Activated gamma-delta T cell treated with Interleukin-2 at 50 U/mL for 16 hours (primary cell): Measurements from ENCODE around the gene RGCC.
"Not testable (repeated sequence)": the region's sequence is repeated elsewhere in the genome, so short reads cannot be mapped to it uniquely, and the experiment has no call there.

Experiments
- DNase-seq: peaks from one replicate; pipeline ENCODE4 v3.0.0-alpha.2; 2020

RGCC gene

DNA sequence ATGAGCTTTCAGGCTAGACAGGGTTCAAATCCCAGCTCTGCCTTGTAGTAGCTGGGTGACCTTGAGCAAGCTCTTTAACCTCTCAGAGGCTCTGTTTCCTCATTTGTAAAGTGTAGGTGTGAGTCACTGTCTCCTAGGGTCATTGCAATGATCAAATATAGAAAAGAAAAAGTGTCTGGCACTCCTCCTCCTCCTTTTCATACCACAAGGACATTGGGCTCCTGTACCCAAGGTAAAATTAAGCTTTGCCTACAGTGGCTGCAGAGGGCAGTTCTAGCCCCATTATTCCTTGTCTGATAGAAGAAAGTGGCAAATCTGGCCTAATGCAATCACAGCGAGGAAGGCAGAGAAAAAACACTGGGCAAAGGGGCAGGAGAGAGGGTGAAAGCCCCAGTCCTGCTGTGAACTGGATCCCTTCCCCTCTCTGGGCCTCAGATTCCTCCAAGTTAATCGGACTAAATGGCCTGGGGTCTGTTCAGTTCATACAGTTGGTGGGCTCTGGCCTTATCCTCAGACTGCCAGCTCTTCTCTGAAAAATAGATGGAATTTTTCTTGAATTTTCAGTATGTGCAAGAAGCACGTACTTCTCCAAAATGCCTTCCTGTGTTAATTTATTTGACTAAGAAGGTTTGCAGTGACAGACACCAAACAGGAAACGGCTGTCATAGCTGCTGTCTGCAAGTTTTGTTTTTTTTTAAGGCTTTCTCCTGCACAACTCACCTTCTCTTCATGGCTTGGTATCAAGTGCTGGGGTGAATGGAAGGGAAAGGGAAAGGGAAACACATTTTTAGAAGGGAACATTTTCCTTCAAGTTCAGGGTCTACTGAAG lies 35.3 kb downstream of the RGCC start:
- peak; percentile 34 for DNase-seq

DNA sequence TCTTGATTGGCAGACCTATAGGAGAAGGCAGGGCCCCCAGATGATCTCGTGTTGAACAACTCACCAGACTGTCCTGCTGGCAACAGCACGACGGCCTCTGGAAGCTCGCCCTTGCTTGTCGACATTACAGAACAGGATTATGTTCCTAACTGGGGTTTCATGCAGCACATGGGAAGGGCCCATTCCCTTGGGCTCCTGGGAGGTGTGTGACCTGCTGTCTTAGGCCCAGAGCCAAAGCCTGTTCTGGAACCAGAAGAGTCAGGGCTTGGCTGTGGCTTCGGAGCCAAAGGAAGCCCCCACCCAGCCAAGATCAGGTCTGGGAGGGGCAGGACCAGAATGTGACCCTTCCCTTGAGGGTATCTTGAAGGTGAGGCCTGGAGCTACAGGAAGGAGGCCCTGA lies 36.9 kb downstream of the RGCC start:
- no peak for DNase-seq

DNA sequence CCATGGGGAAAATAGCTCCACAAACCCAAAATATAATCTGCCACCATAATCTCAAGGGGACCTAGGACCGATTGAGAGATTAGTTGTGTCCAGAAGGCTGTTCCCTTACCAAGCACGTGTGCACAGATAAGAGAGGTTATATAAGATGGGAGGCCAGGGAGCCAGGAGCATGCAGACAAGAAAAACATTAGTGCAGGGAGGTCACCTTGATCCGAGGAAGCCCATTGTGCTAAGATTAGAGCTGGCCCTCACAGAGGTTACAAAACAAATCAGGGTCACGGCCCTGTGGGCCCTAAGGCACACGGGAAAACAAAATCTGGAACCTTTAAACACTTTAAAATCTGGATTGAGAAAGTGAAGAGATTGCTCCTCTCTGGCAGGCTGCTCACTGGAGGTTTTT lies 37.7 kb downstream of the RGCC start:
- no peak for DNase-seq

DNA sequence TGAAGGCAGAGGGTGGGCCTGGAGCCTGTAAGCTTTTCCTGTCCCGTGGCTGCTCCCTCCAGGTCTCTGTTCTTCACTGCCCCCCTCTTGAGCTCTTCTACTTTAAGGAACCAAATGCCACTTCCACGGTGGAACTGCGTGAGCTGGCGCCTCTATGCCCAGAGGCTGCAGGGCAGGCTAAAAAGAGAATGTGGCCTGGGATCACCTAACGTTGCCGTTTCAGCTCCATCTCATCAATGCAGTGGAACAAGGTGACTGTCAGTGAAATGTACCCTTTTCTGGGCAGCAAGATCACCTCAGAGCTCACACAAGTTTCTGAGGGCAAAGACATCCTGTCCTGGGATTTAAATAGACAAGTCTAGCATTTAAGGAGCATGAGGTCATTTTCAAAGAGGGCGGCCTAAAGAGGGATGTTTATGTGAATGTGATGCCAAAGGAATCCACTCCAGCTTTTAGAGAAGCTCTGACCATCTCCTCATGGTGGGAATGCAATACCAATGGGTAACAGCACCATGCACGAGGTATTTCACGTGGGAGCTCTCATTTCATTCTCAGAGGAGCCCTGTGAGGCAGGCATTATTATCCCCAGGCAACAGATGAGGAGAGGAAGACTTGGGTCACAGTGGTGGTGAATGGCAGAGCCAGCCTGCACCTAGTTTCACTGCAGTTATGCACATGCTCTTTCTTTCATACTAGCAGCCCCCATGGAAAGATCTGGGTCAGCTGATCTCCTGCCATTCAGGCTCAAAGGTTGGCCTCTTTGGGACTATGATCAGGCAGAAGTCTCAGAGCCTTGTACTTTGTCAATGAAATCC lies 39.3 kb downstream of the RGCC start:
- no peak for DNase-seq

DNA sequence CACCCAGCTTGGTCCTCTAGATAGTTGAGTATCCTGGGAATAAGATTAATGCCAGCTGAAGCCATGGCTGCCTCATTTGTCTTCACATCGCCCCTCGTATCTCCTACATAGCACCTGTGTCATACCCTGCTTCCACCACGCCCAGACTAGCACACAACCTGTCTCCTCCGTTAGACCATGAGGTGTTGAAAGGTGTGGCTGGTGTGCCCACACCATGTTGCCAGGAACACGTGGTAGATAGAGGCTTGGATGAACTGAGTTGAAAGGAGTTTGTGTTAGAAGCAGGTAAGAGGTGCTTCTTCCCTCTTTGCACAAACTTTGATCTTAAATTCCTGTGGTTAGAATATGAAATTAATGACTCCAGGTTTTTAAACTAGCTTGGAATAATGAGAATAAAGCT lies 40.1 kb downstream of the RGCC start:
- DNase-seq, result no peak

DNA sequence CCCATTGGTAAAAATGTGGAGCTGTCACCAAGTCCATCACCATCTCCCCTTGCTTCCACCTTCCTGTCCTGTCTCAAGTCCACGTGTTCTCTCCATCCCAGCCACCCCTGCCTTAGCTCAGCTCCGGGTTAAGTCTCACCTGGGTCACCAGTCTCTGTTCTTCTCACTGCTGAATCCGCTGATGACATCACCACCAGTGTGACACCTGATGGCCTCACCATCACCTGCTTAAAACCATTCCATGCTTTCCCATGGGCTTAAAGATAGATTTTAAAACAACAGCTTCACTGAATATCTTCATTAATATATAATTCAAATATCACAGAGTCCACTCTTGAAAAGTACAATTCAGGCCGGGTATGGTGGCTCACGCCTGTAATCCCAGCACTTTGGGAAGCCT lies 42.1 kb downstream of the RGCC start:
- DNase-seq, result no peak

DNA sequence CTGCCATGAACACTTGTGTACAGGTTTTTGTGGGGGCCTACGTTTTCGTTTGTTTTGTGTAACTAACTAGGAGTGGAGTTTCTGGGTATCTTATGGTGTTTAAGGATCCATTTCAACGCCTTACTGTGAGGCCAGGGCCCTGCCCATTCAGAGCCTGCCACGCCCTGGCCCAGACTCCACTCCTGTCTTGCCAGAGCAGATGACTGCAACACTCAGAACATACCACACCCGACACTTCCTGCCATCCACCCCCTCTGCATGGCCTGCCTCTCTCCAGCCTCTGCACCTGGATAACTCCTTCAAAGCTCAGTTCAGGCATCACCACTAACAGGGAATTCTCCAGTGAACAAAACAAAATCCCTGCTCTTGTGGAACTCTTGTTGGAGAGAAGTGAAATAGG lies 43.2 kb downstream of the RGCC start:
- peak; percentile 20 for DNase-seq

DNA sequence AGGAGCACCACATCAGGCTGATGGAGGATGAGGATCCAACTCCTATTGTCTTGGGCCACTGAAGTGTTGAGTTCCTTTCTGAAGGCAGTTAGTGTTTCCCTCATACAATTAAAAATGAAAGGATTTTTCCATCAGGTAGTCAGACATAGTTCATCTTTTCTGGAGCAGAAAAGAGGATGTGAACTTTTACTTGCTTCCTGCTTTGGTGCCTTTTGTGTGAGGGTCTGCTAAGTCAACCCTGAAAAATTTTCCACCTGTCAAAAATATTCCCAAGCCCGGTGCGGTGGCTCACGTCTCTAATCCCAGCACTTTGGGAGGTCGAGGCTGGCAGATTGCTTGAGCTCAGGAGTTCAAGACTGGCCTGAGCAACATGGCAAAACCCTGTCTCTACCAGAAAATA lies 43.9 kb downstream of the RGCC start:
- no peak for DNase-seq

DNA sequence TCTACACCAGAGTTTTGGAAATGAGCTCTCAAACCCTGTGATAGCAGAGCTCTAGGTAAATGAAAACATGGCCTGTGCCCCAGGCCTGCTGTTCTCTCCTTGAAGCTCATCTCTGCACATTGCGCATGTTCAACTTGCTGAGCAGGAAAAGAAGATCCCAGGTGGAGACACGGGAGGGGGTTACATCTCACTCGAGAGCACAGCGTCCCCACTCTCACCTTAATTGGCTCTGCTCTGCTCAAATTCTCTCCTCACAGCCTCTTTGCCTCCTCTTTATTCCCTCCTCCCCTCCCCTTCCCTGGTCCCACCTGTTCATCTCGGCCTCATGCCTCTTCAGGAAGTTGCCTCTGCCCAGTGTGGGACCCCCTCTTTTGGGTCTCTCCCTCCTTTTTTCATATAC lies 44.7 kb downstream of the RGCC start:
- no peak for DNase-seq

DNA sequence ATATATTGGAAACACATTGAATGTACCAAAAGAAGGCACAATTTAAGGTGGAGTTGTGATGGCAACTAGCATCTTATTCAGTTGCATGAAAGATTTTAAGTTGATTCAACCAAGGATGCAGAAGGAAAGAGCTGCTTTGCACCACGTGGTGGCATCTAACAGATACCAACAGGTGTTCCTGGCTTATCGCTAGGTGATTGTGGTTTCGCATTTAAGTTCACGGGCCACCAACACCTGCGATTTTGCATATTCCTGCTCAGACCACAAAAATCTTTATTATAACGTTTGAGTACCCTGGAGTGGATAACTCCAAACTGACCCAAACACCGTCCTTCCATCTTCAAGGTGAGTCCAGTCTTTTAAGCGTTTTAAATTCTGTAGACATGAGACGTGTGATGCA lies 45.3 kb downstream of the RGCC start:
- DNase-seq, result peak; percentile 19

DNA sequence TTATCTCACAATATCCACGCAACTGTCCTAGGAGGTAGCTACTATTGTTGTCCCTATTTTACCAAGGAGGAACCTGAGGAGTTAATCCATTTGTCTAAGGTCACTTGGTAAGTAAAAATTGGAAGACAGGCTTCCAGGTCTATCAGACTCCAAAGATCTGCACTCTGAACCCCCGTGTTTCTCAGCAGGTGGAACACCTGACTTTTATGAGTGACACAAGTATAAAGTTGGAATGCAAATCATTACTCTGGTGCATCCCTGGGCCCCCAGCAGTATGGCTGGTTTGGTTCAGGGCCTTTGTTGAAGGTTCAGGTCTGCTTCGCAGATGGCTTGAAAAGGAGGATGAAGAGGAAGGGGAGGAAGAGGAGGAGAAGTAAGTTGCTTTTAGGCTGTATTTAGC lies 46.0 kb downstream of the RGCC start:
- DNase-seq, result no peak

DNA sequence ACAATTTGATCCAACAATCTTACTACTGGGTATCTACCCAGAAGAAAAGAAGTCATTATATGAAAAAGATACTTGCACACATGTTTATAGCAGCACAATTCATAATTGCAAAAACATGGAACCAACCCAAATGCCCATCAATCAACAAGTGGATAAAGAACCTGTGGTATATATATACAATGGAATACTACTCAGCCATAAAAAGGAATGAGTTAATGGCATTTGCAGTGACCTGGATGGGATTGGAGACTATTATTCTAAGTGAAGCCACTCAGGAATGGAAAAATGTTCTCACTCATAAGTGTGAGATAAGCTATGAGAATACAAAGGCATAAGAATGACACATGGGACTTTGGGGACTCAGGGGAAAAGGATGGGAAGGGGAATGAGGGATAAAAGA lies 47.3 kb downstream of the RGCC start:
- not testable (repeated sequence) for DNase-seq

DNA sequence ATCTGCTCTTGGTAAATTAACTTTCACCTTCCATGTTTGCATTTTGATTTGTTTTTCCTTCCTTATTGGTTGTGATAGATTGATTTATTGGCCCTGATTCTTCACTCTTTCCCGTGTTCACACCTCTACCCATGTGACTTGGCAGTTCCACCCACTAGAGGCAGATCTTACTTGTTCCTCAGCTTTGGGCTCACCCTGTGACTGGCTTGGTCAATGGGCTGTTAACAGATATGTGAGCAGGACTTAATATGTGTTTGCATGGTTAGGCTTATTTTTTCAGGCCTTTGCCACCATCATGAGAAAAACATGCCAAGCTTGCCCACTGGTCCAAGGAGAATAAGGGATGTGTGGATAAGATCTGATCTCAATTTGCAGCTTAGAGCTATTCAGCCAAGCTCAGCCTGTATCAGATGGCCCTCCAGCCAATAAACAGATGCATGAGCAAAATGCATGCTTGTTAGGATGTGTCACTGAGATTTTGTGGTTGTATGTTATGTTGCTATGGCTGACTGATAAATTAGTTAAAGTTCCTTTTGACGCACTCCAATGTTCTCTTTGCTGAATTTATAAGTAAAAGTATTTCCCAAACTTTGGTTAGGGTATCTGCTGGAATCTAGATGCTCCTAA lies 48.0 kb downstream of the RGCC start:
- DNase-seq, result no peak

DNA sequence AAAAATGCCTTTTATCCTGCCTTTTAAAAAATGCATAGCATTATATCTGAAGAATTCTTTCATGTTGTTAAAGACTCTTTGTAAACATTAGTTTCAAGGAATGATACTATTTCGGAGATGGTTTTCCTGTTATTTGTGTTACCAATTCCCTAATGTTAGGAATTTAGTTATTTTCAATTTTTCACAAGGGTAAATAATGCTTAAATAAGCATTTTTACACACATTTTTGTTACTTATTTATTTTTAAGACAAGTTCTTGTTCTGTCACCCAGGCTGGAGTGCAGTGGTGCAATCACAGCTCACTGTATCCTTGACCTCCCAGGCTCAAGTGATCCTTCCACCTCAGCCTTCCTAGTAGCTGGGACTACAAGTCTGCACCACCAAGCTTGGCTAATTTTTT lies 49.0 kb downstream of the RGCC start:
- DNase-seq, result no peak

DNA sequence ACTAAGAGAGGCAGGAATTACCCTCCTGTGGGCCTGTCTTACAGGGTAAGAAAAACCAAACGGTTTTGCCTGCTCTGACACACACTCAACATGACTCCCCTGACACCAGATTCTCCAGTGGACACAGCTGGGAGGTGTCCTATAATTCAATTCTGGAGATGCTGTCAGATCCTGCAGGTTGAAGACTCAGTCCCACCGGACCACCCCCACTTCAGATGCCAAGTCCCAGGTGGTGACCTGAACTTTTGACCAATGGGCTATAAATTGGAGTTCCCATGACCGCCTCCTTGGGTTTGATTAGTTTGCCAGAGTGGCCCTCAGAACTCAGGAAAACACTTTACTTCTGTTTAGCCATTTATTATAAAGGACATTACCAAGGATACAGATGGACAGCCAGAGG lies 52.6 kb downstream of the RGCC start:
- no peak for DNase-seq

DNA sequence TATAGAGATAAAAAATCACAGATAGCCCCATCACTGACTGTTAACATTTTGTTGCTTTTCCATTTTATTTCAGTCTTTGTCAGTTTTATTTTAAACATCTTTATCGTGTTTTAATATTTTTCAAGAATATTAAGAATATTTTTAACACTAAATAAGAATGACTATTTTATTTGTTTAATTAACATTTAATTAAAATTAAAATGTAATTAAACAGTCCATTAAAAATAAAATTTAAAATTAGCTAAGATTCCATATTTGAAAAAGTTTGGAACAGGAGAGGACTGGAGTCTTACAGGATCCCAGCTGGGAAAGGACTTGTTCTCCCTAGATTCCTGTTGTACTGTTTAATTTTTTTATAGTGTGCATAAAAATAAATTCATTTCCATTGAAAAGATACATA lies 54.5 kb downstream of the RGCC start:
- no peak for DNase-seq

DNA sequence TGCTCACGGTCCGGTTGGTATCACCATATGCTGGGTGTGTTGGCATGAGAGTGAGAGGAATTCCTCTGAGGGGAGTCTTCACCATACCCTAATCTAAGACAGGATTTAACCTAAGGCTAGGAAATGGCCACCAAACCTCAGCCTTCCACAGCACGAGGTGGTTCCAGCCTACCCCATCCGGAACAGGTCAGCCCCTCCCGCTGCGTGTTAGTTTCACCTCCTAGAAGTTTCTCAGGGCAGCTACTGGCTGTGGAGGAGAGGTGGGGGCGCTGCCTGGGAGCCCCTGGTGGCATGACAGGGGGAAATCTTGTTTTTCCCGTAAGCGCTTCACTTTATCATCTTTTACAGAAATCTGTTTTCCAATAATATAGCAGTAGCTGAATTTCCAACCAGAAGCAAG lies 55.1 kb downstream of the RGCC start:
- DNase-seq, result no peak

DNA sequence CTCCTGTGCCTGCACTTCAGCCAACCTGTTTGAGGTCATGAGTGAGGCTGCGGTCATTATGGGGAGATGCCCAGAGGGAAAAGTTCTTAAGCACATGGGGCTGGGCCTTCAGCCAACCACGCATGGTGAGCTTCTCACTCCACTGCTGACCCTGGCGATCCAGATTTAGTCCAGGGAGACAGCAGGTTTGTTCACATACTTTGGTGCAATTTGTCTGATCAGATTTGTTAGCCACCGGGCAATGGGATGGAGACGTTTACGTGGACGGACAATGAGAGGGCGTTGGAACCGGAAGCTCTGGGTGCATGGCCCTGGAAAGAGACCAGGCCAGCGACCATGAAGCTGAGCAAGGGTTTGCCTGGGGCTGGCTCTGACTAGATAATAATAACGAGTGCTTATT lies 56.2 kb downstream of the RGCC start:
- DNase-seq, result no peak

DNA sequence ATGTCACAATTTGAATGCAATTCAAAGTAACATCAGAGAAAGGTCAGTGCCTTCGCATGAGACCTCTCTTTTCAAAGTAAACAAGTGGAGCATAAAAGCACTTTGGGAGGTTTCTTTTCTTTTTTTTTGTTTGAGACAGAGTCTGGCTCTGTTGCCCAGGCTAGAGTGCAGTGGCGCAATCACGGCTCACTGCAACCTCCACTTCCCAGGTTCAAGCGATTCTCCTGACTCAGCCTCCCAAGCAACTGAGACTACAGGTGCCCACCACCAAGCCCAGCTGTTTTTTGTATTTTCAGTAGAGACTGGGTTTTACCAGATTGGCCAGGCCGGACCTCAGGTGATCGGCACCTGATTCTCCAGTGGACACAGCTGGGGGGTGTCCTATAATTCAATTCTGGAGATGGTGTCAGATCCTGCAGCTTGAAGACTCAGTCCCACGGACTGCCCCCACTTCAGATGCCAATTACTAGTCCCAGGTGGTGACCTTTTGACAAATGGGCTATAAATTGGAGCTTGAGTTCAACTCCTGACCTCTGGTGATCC lies 57.6 kb downstream of the RGCC start:
- no peak for DNase-seq

DNA sequence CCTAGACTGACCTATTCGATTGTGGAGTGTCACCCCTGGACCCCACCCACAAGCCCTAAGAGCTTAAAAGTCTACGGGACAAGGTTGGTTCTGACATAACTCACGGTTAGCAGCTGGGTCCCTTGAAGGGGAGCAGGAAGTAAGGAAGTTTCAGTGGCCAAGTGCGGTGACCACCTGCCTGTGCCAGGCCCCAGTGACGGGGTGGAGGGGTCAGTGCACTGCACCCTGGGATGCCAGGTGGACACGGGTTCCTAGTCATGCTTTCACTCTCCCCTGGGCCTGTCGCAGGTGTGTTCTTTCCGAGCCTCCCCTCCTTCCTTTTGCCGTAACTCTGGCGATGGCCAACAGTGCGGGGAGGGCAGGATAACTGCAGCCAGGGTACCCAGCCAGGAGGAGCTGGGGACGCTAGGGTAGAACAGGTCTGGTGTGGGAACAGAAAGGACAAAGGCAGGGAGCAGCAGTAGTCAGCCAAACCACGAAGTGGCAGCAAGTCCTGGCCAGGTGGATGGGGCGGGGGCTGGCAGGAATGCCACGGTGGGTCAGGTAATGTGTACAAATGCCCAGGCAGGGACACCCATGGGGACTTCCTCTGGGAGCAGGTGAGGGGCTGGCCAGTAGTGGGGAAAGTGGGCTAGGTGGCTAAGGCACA lies 58.3 kb downstream of the RGCC start:
- no peak for DNase-seq

DNA sequence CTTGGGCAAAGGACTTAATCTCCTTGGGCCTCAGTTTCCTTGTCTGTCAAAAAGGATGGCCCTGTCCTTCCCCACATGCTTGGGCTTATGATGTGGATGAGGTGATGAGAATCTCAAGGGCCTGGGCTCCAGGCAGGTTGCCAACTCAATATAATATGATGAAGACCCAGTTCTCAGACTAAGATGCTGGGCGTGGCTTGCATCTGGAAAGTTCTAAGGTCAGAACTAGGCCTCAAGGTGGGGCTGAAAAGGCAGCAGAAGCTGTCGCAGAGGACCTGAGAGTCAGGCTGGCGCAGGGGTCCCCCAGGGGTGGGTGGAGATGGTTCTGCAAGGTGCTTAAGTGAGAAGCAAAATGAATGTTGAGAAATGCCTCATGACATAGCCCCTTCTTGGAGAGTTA lies 58.8 kb downstream of the RGCC start:
- DNase-seq, result no peak

DNA sequence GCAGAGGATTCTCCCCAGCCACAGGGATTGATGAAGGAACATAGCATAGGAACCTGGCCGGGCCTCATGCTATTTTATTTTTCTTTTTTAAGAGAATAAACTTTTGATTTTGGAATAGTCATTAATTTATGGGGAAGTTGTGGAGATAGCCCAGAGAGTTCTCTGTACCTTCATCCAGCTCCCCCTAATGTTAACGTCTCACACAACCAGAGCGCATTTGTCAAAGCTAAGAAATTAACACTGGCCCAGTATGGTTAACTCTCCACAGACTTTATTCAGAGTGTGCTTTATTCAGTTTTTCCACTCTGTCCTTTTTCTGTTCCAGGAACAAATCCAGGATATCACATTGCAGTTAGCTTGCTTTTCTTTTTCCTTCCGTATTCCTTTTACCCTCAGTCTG lies 59.4 kb downstream of the RGCC start:
- no peak for DNase-seq

DNA sequence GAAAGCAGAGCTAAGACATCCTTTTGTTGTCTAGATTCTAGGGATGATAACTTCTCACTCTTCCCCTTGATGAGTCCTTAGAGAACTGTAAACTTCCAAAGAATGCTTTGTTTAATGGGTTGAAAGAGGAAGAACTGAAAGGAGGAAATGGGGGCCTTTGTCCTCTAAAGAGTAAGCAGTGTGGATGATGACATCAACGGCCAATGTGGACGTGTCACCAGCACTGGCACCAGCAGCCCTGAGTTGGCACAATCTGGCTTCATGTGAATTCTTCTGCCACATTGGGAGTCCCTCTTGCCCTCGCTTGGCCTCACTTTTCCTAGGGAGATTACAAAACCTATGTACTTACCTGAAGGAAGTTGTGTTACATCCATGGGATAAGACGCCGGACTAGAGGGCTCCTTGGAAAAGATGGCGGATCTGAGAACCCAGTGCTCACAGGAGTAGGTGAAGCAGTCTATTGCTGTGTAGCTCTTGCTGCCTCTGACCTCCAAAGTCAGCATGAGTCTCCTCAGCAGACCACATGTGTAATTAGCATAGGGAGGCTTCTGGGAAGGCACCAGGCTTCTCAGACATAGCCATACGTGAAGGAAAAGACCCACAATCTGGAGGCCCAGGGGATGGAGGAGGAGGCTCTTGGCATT lies 62.8 kb downstream of the RGCC start:
- DNase-seq, result no peak
